GM10847 (cell line): ENCODE data around the gene TRIM65.

Source experiments
- POLR2A ChIP-seq: IDR thresholded peaks from 2 replicates; pipeline ENCODE4 v1.6.1; 2011; ENCODE audit not compliant: insufficient read length; ENCODE audit errors: extremely low read depth

TRIM65 gene, protein sequence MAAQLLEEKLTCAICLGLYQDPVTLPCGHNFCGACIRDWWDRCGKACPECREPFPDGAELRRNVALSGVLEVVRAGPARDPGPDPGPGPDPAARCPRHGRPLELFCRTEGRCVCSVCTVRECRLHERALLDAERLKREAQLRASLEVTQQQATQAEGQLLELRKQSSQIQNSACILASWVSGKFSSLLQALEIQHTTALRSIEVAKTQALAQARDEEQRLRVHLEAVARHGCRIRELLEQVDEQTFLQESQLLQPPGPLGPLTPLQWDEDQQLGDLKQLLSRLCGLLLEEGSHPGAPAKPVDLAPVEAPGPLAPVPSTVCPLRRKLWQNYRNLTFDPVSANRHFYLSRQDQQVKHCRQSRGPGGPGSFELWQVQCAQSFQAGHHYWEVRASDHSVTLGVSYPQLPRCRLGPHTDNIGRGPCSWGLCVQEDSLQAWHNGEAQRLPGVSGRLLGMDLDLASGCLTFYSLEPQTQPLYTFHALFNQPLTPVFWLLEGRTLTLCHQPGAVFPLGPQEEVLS

DNA sequence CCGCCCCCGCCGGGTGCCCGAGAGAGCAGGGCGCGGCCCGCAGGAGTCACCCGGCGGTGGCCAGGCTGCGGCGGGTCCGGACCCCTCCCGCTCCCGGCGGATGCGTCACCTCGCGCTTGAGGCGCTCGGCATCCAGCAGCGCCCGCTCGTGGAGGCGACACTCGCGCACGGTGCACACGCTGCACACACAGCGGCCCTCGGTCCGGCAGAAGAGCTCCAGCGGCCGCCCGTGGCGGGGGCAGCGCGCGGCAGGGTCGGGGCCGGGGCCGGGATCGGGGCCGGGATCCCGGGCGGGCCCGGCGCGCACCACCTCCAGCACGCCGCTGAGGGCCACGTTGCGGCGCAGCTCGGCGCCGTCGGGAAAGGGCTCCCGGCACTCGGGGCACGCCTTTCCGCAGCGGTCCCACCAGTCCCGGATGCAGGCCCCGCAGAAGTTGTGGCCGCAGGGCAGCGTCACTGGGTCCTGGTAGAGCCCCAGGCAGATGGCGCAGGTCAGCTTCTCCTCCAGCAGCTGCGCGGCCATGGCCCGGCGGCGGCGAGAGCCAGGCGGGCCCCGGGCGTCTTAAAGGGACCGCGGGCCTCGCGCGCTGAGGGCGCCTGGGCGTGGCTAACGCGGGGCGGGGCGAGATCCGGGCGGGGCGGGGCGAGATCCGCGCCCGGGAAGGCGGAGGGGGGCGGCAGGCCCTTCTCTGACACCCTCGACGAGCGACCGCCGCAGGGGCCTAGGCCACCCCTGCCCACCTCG lies at the start of gene TRIM65:
Gene TRIM65, minus strand, starts transcription at position 537 of the 745 bp plus-strand sequence. Its CDS starts 14 bp downstream, at position 523.
- peak; percentile 79 for TF ChIP-seq POLR2A

DNA sequence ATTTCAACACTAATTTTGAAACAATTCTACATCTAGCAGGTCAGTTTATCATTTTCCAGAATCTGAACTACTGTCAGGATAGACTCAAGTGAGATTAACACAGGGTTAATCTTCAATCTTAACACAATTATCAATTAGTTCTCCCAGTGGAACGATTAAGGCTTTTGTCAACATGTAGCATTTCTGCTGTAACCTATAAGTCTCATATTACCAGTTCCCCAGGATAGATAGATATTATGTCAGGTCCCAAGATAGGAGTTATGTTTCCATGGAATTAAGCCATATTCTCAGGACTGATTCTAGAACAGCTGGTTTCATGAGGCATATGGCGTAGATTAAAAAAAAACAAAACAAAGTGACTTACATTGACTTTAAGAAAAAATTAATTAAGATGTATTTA lies 48.5 kb upstream of the TRIM65 start:
- TF ChIP-seq POLR2A, result no peak

DNA sequence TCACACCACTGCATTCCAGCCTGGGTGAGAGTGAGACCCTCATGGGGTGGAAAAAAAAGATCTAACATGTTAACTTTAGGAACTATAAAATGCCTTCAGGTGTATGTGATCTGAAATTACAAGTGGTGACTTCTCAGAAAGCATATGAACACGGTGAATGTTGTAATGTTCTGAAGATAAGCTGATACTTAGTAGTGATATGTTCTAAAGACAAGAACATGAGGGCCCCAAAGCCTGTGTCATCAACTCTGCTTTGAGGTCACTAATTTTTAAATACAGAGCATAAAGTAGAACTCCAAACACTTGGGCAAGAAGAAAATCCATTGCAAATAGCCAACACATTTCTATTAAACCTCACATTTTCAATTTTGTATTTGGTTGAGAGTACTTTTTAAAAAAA lies 46.7 kb upstream of the TRIM65 start:
- no peak for TF ChIP-seq POLR2A

DNA sequence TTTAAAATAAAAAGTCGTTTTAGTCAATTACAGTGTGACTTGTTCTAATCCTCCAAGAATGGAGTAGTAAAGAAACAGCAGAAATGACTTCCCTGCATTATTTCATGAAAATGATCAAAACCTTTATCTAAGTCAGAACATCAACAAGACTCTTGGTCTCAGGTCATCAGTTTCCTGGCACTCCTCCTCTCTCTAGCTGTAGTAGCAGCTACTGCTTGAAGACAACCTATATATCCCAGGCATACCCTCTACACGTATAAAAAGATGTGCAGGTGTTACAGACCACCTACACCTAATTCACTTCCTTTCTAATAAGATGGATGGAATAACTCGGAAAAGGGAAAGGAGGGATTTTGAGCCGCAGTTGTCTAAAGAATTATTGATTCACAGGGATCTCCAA lies 45.7 kb upstream of the TRIM65 start:
- no peak for TF ChIP-seq POLR2A

DNA sequence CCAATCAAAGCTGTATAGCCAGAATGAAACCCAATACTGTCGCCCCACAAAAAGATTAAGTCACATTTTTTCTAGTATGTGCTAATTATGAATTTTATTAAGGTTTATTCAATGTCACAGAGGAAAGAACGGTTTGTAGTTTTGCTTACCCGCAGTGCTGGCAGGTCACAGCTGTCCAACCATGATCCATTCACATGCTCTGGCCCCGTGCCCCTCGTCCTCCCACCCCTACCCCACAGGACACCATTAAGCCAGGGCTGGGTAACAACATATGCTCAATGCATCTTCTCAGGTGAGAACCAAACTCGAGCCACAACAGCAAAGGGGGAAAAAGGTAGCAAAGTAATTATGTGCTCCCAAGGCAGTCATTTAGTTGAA lies 44.7 kb upstream of the TRIM65 start:
- no peak for TF ChIP-seq POLR2A

DNA sequence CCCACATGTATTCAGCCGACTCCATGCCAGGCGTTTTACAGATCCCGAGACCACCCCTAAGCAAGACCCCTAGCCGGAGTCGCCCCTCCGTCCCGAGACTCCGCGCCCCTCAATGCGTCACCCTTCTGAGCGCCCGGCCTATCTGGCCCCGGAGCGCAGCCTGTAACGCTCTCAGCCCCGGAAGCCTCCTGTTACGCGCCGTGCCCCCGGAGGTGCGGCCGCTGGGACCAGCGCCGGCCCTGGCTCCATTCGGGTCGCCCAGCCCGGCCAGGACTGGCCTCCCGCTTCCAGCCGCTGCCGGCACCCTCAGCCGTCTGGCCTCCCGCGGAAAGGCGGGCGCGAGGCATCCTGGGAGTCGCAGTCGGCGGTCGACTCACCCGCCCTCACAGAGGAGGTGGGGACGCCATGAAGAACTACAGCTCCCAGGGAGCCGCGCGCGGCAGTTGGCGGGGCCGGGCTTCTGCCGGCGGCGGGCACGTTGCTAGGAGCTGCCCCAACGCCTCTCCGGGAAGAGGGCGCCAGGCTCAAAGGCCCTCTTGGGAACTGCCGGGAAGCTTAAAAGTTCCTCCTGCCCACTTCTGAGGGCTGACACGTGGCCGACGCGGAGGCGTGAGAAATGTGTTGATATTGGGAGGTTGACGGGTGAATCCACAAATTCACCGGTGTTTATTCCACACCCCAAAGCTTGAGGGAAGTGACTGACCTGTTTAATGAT lies 44.1 kb upstream of the TRIM65 start, which contains the start of gene FBF1:
Gene FBF1, minus strand, starts transcription at position 316 of the 715 bp plus-strand sequence. CDS start 2,893 bp downstream, outside the sequence.
- TF ChIP-seq POLR2A, result peak; percentile 69

DNA sequence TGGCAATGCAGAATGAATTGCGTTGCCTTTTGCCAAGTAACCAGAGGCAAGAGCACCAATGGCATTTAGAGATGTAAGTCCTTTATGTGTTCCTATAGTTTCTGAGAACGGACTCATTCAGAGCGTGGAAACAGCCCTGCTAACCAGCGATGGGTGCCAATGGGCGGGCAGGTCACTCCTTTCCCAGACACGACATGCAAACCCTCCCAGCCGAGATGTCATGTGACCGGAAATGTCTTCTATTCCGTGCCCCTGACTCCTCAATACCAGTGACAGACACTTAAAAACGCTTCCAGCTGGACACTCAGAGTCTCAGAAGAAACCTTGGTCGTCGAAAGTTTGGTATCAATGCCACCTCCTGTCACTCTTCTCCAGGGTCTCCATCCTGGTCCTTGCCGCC lies 40.9 kb upstream of the TRIM65 start:
- TF ChIP-seq POLR2A, result no peak

DNA sequence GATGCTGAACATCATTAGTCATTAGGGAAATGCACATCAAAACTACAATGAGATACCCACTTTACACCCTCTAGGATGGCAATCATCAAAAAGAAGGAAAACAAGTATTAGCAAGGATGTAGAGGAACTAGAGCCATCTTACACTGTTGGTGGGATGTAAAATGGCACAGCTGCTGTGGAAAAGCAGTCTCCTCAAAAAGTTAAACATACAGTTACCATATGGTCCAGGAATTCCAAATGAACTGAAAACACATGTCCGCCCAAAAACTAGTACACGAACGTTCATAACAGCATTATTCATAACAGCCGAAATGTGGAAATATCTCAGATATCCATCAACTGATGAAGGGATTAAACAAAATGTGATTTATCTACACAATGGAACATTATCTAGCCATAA lies 37.1 kb upstream of the TRIM65 start:
- no peak for TF ChIP-seq POLR2A

DNA sequence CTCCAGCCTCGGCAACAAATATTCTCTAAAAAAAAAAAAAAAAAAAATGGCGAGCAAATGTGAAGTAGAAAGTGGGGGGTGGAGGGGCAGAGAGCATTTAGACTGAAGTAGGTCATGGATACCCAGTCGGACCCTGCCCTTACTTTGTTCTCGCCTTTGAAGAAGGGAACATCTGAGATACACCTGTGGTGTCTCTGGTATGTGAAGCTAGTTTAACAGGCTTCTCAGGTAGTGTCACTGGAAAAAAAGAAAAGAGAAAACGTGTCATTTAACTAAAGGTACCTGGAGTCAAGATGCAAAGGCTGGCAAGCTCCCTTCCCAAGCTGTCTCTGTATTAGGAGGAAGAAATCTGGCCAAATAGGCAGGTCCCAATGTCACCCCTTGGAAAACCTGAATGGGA lies 36.1 kb upstream of the TRIM65 start:
- no peak for TF ChIP-seq POLR2A

DNA sequence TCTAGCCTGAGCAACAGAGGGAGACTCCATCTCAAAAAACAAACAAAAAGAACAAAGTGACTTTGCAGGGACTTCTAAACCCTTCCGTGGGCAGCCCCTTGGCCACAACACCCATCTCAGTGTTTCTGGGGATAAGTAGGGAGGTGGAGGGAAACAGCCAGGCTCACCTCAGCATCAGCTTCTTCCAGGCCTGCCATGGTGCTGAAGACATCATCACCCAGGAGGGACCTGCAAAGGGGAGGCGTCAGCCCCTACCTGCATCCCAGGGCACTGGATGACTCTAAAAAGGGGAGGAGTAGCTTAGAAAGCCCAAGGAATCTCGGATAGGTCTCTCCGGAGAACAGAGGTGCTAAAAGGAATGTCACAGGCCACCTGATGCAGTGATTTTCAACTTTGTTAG lies 34.3 kb upstream of the TRIM65 start:
- no peak for TF ChIP-seq POLR2A

DNA sequence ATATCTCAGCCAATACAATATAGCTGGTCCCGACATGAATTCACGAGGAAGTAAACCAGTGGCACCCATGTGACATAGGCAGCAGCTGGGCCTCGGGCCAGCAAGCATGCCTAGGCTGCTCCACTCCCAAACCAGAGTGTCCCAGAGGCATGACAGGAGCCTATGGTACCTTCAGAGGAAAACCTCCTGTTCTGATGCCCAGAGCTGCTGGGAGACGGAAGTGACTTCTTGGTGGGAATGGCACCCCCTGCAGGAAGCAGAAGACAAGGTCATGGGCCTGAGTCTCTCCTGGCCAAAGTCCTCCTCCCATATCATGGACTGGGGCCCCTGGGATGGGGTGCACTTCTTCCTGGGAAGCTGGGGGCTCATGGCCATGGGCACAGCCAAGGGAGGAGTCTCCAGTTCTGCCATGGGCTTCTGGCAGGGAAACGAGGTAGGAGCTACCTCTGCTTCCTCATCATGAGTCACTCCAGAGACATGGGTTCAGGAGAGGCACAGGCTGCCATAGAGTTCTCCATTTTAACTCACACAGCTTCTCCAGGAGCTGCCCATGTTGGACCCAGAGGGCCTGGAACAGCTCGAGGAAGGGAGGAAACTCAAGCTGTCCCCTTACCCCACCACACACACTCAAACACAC lies 30.7 kb upstream of the TRIM65 start:
- TF ChIP-seq POLR2A, result no peak

DNA sequence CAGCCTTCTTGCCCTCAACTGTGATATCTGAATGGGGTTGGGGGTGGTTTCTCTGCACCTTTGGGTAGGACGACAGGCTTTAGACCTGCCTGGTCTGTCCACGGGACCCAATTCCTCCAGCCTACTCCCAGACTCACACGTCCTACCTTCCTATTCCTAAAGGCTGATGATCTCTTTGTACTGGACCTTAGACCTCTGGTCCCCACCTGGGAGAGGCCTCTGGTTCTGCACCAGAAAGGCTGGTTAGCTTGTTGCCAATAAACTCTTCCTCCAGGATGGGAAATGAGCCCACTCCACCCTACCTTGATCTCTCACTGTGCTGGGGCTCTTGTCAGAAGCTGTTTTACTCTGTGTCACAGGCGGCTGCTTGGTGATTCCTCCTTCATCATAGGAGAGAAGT lies 29.7 kb upstream of the TRIM65 start:
- no peak for TF ChIP-seq POLR2A

DNA sequence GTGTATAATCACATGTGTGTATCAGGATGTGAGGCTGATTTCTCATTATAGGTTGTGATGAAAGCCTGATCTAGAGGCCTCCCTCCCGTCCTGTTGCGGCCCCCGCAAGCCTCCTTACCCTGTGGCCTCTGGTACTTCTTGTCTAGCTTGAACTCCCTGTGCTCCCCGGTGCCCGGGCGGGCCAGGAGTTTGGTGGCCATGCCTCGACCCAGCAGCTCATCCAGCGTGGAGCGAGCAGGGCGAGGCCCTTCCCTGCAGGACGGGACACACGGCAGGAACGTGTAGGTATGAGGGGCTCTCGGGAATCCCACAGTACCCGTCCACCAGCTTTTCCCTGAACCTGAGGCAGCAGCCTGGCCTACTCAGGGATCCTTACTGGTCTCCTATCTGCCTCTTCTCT lies 29.2 kb upstream of the TRIM65 start:
- TF ChIP-seq POLR2A, result no peak

DNA sequence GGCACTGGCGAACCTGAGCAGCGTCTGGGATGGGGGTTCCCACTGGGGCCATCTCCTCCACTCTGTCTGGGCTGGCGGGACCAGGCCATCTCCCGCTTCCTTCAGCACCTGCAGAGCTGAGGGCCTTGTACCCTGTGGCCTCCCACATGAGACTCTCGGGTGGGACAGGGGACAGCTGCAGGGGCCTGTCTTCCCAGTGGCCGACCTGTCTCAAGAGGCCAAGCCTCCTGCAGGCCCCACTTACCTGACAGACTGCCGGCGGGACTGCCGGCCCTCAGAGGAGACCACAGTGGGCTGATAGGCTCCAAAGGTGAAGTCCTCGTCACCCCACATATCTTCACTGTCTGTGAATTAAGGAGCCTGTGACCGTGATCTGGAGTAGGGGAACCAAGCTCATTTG lies 28.4 kb upstream of the TRIM65 start:
- no peak for TF ChIP-seq POLR2A

DNA sequence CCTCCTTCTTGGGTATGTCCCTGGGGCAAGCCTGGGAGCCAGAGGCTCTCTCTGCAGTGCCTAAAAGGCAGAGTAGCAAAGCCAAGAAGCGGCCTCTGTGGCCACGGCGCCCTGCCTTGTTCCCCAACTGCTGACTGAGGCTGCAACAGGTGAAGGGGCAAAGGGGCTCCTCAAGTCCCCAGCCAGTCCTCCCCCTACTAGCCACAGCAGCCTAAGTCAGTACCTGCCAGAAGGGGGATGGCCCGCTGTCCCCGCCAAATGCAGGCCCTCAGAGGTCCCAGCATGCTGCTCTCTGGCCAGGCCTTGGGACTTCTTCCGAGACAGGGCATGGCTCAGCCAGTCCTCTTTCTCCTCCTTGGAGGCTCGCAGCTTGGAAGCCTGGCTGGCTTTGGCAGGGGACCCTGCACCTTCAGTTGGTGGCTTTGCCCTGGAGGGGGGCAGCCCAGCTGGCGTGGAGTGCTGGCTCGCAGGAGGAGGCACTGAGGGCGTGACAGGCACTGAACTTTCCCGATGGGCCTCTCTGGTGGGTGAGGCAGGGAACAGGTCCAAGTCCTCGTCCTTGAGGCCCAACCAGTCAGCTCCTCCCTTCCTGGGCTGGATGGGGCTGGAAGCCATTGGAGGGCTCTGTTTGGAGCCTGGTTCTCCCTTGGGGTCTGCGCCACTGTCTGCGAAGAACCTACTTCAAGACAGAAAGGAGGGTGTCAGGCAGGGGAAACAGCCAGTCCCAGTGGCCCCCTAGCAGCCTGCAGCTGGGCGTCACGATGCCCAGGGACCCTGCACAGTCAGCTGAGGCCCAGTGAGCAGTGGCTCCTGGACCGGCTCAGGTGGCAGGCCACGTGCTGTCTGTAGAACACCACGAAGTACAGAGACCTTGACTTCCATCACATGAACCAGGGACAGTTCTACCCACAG lies 26.5 kb upstream of the TRIM65 start:
- TF ChIP-seq POLR2A, result no peak
